GM10248 (cell line): ENCODE data around the gene CD36.

Experiments
- CTCF ChIA-PET: fragments of 300-600 bp; sonication (Branson Sonifier 250); formaldehyde crosslinking; extraction: SDS; loops from one replicate; lab custom pipeline; 2021; ENCODE audit warnings: antibody characterized with exemption; lab: Yijun Ruan, JAX
- POLR2A ChIA-PET: fragments of 350-650 bp; sonication (Branson Sonifier 250); formaldehyde crosslinking; extraction: SDS; loops from one replicate; lab custom pipeline; 2020; ENCODE audit warnings: antibody characterized with exemption; lab: Yijun Ruan, JAX
- DNase-seq: peaks from one replicate; pipeline ENCODE4 v3.0.0; 2012; ENCODE audit errors: extremely low spot score
- CTCF ChIP-seq: IDR thresholded peaks from 2 replicates; pipeline ENCODE4 v1.5.1; 2012; ENCODE audit warnings: mild to moderate bottlenecking, low read depth; ENCODE audit errors: extremely low read depth, missing control alignments, control extremely low read depth

CD36 gene

GRCh38 chr7:80705130-80705781, 66.8 kb downstream of the CD36 start:
- no peak for TF ChIP-seq CTCF
- ChIA-PET POLR2A (no interaction called here), CTCF (no interaction called here)
- DNase-seq: no peak

- TF ChIP-seq CTCF: no peak
- ChIA-PET CTCF (no interaction called here), POLR2A (no interaction called here)
- no peak for DNase-seq
Observed at GRCh38 chr7:80707318-80707717, 68.9 kb downstream of the CD36 start.

- CTCF ChIA-PET: no interaction called here
- POLR2A ChIA-PET: no interaction called here
- no peak for DNase-seq
- no peak for TF ChIP-seq CTCF
Observed at GRCh38 chr7:80708123-80708522, 69.7 kb downstream of the CD36 start.

GRCh38 chr7:80711531-80711930, 73.1 kb downstream of the CD36 start:
- no peak for DNase-seq
- ChIA-PET CTCF (no interaction called here), POLR2A (no interaction called here)
- no peak for TF ChIP-seq CTCF

- ChIA-PET POLR2A (no interaction called here), CTCF (interaction anchor here (1.0 kb wide), 1 partner anchor 15 kb away, joined by 3 read pairs; no protein-coding TSS in a partner anchor)
- TF ChIP-seq CTCF: no peak
- DNase-seq: no peak
Observed at GRCh38 chr7:80719261-80719660, 80.8 kb downstream of the CD36 start.

- ChIA-PET POLR2A (no interaction called here), CTCF (no interaction called here)
- TF ChIP-seq CTCF: no peak
Observed at GRCh38 chr7:80720146-80720545, 81.7 kb downstream of the CD36 start.

More at GRCh38 chr7:80720146-80720545, 81.7 kb downstream of the CD36 start:
- DNase-seq: no peak
